GM23338 (cell line): ENCODE measurements around the gene BPIFB2. TPM values are rescaled to one million over a fixed set of nuclear protein-coding genes. Genes with fewer than 3 reads are reported as not detected.

Source experiments
- ATAC-seq: fragments of 200-7000 bp; cut with Tn5 transposase; 3 replicates; pipeline ENCODE4 v1.9.1; 2020
- DNase-seq: peaks from one replicate; pipeline ENCODE4 v3.0.0-alpha.2; 2015; ENCODE audit warnings: low spot score
- H2AFZ ChIP-seq: fragments of 200-600 bp; sonication (generic); 2 replicates; pipeline ENCODE4 v1.8.0; 2016; ENCODE audit warnings: antibody characterized with exemption, mild to moderate bottlenecking, moderate library complexity
- H3F3A ChIP-seq: fragments of 200-600 bp; sonication (generic); replicated peaks from 2 replicates; pipeline ENCODE4 v1.8.0; 2017; ENCODE audit warnings: antibody characterized with exemption, mixed run types, low read depth
- H3K27ac ChIP-seq: fragments of 200-600 bp; sonication (generic); 2 replicates; pipeline ENCODE4 v1.6.1; 2016; ENCODE audit warnings: low read depth
- H3K27me3 ChIP-seq: fragments of 200-600 bp; sonication (generic); 2 replicates; pipeline ENCODE4 v1.8.0; 2016; ENCODE audit warnings: mild to moderate bottlenecking, mixed run types, moderate library complexity; ENCODE audit not compliant: insufficient read depth
- H3K36me3 ChIP-seq: fragments of 200-600 bp; sonication (generic); 2 replicates; pipeline ENCODE4 v1.8.0; 2016; ENCODE audit warnings: mild to moderate bottlenecking; ENCODE audit not compliant: insufficient read depth
- H3K4me1 ChIP-seq: fragments of 200-600 bp; sonication (generic); 2 replicates; pipeline ENCODE4 v1.8.0; 2016; ENCODE audit warnings: mild to moderate bottlenecking, moderate library complexity; ENCODE audit not compliant: insufficient read depth
- H3K4me2 ChIP-seq: fragments of 200-600 bp; sonication (generic); 2 replicates; pipeline ENCODE4 v1.7.1; 2017; ENCODE audit warnings: mixed run types
- H3K4me3 ChIP-seq: fragments of 200-600 bp; sonication (generic); 2 replicates; pipeline ENCODE4 v1.6.1; 2016; ENCODE audit warnings: mixed run types
- H3K79me2 ChIP-seq: fragments of 200-600 bp; sonication (generic); replicated peaks from 2 replicates; pipeline ENCODE4 v1.8.0; 2017; ENCODE audit warnings: mild to moderate bottlenecking; ENCODE audit not compliant: insufficient read depth
- H3K9me2 ChIP-seq: fragments of 200-600 bp; sonication (generic); 2 replicates; pipeline ENCODE4 v1.8.0; 2017; ENCODE audit not compliant: insufficient read depth
- H4K20me1 ChIP-seq: fragments of 200-600 bp; sonication (generic); replicated peaks from 2 replicates; pipeline ENCODE4 v1.8.0; 2017; ENCODE audit warnings: mild to moderate bottlenecking; ENCODE audit not compliant: insufficient read depth
- H3K27ac Mint-ChIP-seq: 2 replicates; pipeline ENCODE4 v1.8.0; 2020; ENCODE audit warnings: inconsistent platforms, mild to moderate bottlenecking, moderate library complexity, mixed read lengths
- H3K27me3 Mint-ChIP-seq: 3 replicates; pipeline ENCODE4 v1.8.0; 2022; ENCODE audit warnings: low read depth, mild to moderate bottlenecking, moderate library complexity, mixed read lengths, inconsistent platforms; ENCODE audit not compliant: insufficient read depth, poor library complexity
- H3K36me3 Mint-ChIP-seq: 3 replicates; pipeline ENCODE4 v1.8.0; 2021; ENCODE audit warnings: low read depth, mild to moderate bottlenecking, inconsistent platforms, moderate library complexity, mixed read lengths
- H3K4me1 Mint-ChIP-seq: 3 replicates; pipeline ENCODE4 v1.8.0; 2020; ENCODE audit warnings: mild to moderate bottlenecking, inconsistent platforms, mixed read lengths
- H3K4me3 Mint-ChIP-seq: 3 replicates; pipeline ENCODE4 v1.8.0; 2021; ENCODE audit warnings: moderate library complexity, mild to moderate bottlenecking, inconsistent platforms, mixed read lengths
- H3K9me3 Mint-ChIP-seq: 3 replicates; pipeline ENCODE4 v1.8.0; 2020; ENCODE audit warnings: moderate library complexity, mild to moderate bottlenecking, inconsistent platforms, mixed read lengths
- CREB1 ChIP-seq: fragments of 250-450 bp; sonication (Bioruptor Pico); IDR thresholded peaks from 2 replicates; pipeline ENCODE4 v1.5.0; 2020; ENCODE audit warnings: low read depth, mild to moderate bottlenecking, moderate library complexity
- CTCF ChIP-seq, 2 experiments: fragments of 200-600 bp in 1 of 2; sonication (generic) in 1 of 2; conservative IDR thresholded peaks; 2 replicates each; pipeline versions ENCODE4 v1.5.1 to v1.6.1; 2016 to 2017; ENCODE audit warnings: antibody characterized with exemption in 2 of 2, low read depth in 2 of 2, mild to moderate bottlenecking in 2 of 2, moderate library complexity in 1 of 2
- EZH2 ChIP-seq: fragments of 200-600 bp; sonication (generic); IDR thresholded peaks from one replicate; pipeline ENCODE4 v1.8.0; 2017; ENCODE audit warnings: antibody characterized with exemption, mild to moderate bottlenecking, low read depth; ENCODE audit not compliant: unreplicated experiment
- EZH2phosphoT487 ChIP-seq: fragments of 200-600 bp; sonication (generic); IDR thresholded peaks from one replicate; pipeline ENCODE4 v1.8.1; 2018; ENCODE audit warnings: antibody characterized with exemption; ENCODE audit not compliant: unreplicated experiment
- JUNB ChIP-seq: IDR thresholded peaks from one replicate; pipeline ENCODE4 v1.6.1; 2016; ENCODE audit warnings: antibody characterized with exemption; ENCODE audit not compliant: unreplicated experiment
- NANOG ChIP-seq: IDR thresholded peaks from 2 replicates; pipeline ENCODE4 v1.6.1; 2016; ENCODE audit warnings: antibody characterized with exemption, borderline replicate concordance
- POLR2AphosphoS5 ChIP-seq: IDR thresholded peaks from 2 replicates; pipeline ENCODE4 v1.6.1; 2016; ENCODE audit warnings: antibody characterized with exemption, low read depth
- STAT1 ChIP-seq: IDR thresholded peaks from one replicate; pipeline ENCODE4 v1.6.1; 2016; ENCODE audit warnings: antibody characterized with exemption; ENCODE audit not compliant: unreplicated experiment
- ZNF114 ChIP-seq: fragments of 250-450 bp; sonication (Bioruptor Pico); IDR thresholded peaks from 2 replicates; pipeline ENCODE4 v1.5.0; 2020; ENCODE audit warnings: mild to moderate bottlenecking, moderate library complexity
- ZNF331 ChIP-seq: fragments of 250-450 bp; sonication (Bioruptor Pico); IDR thresholded peaks from 2 replicates; pipeline ENCODE4 v1.5.0; 2020; ENCODE audit warnings: low read depth, mild to moderate bottlenecking, moderate library complexity
- ZNF462 ChIP-seq: fragments of 250-450 bp; sonication (Bioruptor Pico); IDR thresholded peaks from 2 replicates; pipeline ENCODE4 v1.5.0; 2020; ENCODE audit warnings: mild to moderate bottlenecking, moderate library complexity
- polyA plus RNA-seq: library from polyadenylated mRNA; unstranded; fragments of >200 nt; fragmentation: Nextera tagmentation; extraction: Ambion mirVana; gene quantifications from 2 replicates; pipeline ENCODE4 v1.2.1, GENCODE V29; 2016
- total RNA-seq: library from RNA; depleted of rRNA; stranded (reverse); fragments of >200 nt; shearing (Covaris generic); gene quantifications from 2 replicates; pipeline ENCODE4 v1.2.3, GENCODE V29; 2014
- TF ChIP-seq, protein P1 (sequence below): IDR thresholded peaks from one replicate; pipeline ENCODE4 v1.6.1; 2018; ENCODE audit warnings: antibody characterized with exemption; ENCODE audit not compliant: unreplicated experiment
- TF ChIP-seq, protein P2 (sequence below): IDR thresholded peaks from 2 replicates; pipeline ENCODE4 v1.6.1; 2016; ENCODE audit warnings: antibody characterized with exemption

BPIFB2 gene
- total and polyA plus RNA-seq, 2 experiments from 2014 or later: not detected

GRCh38 chr20:32970115-32970972, 37.2 kb upstream of the BPIFB2 start:
- Histone ChIP-seq H3K4me3 (no peak overlapping the region), H3K27ac (no peak overlapping the region), H3K4me1 (peaks cover 31% of the 10 kb centered on the region), H2AFZ (no peak overlapping the region), H3K36me3 (no peaks in the 10 kb centered on the region), H3K9me2 (no peaks in the 10 kb centered on the region), H3K27me3 (no peaks in the 10 kb centered on the region), H4K20me1 (no peaks in the 10 kb centered on the region), H3F3A (0 out of 2 replicates have a peak, but pooled peaks cover 10% of the 10 kb centered on the region), H3K4me2 (no peak overlapping the region), H3K79me2 (no peaks in the 10 kb centered on the region)
- no peak overlapping the region for H3K27ac Mint-ChIP-seq
- ATAC-seq (no peak), DNase-seq (no peak)
- H3K27me3 Mint-ChIP-seq: peaks cover 7% of the 10 kb centered on the region
- no peaks in the 10 kb centered on the region for H3K36me3 Mint-ChIP-seq
- H3K9me3 Mint-ChIP-seq: no peaks in the 10 kb centered on the region
- H3K4me3 Mint-ChIP-seq: no peak overlapping the region
- TF ChIP-seq EZH2phosphoT487: no peak
- TF ChIP-seq, protein P1, sequence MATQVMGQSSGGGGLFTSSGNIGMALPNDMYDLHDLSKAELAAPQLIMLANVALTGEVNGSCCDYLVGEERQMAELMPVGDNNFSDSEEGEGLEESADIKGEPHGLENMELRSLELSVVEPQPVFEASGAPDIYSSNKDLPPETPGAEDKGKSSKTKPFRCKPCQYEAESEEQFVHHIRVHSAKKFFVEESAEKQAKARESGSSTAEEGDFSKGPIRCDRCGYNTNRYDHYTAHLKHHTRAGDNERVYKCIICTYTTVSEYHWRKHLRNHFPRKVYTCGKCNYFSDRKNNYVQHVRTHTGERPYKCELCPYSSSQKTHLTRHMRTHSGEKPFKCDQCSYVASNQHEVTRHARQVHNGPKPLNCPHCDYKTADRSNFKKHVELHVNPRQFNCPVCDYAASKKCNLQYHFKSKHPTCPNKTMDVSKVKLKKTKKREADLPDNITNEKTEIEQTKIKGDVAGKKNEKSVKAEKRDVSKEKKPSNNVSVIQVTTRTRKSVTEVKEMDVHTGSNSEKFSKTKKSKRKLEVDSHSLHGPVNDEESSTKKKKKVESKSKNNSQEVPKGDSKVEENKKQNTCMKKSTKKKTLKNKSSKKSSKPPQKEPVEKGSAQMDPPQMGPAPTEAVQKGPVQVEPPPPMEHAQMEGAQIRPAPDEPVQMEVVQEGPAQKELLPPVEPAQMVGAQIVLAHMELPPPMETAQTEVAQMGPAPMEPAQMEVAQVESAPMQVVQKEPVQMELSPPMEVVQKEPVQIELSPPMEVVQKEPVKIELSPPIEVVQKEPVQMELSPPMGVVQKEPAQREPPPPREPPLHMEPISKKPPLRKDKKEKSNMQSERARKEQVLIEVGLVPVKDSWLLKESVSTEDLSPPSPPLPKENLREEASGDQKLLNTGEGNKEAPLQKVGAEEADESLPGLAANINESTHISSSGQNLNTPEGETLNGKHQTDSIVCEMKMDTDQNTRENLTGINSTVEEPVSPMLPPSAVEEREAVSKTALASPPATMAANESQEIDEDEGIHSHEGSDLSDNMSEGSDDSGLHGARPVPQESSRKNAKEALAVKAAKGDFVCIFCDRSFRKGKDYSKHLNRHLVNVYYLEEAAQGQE: no peak
- TF ChIP-seq ZNF462: no peak
- no peak for TF ChIP-seq JUNB
- no peak for TF ChIP-seq STAT1
- TF ChIP-seq EZH2: no peak
- no peak for TF ChIP-seq NANOG
- TF ChIP-seq ZNF114 (CRISPR knock-in tag): no peak
- no peak for TF ChIP-seq POLR2AphosphoS5
- no peak for TF ChIP-seq CREB1 (CRISPR knock-in tag)
- TF ChIP-seq, protein P2, sequence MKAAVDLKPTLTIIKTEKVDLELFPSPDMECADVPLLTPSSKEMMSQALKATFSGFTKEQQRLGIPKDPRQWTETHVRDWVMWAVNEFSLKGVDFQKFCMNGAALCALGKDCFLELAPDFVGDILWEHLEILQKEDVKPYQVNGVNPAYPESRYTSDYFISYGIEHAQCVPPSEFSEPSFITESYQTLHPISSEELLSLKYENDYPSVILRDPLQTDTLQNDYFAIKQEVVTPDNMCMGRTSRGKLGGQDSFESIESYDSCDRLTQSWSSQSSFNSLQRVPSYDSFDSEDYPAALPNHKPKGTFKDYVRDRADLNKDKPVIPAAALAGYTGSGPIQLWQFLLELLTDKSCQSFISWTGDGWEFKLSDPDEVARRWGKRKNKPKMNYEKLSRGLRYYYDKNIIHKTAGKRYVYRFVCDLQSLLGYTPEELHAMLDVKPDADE: no peak
- TF ChIP-seq ZNF331 (CRISPR knock-in tag): no peak
- no peak for TF ChIP-seq CTCF (conservative IDR thresholded peaks at IDR 0.05; ENCODE audit: low read depth in 2 of 2)
- peaks cover 2% of the 10 kb centered on the region for H3K4me1 Mint-ChIP-seq
